Measurements from ENCODE around the gene ZIC3. TPM values are rescaled to one million over a fixed set of nuclear protein-coding genes. Genes with fewer than 3 reads are reported as not detected.
A peak's percentile ranks its signal among the peaks of the same experiment; 100 is the strongest.

The ZIC3 gene
- total RNA-seq: not detected in 2 replicates

DNA sequence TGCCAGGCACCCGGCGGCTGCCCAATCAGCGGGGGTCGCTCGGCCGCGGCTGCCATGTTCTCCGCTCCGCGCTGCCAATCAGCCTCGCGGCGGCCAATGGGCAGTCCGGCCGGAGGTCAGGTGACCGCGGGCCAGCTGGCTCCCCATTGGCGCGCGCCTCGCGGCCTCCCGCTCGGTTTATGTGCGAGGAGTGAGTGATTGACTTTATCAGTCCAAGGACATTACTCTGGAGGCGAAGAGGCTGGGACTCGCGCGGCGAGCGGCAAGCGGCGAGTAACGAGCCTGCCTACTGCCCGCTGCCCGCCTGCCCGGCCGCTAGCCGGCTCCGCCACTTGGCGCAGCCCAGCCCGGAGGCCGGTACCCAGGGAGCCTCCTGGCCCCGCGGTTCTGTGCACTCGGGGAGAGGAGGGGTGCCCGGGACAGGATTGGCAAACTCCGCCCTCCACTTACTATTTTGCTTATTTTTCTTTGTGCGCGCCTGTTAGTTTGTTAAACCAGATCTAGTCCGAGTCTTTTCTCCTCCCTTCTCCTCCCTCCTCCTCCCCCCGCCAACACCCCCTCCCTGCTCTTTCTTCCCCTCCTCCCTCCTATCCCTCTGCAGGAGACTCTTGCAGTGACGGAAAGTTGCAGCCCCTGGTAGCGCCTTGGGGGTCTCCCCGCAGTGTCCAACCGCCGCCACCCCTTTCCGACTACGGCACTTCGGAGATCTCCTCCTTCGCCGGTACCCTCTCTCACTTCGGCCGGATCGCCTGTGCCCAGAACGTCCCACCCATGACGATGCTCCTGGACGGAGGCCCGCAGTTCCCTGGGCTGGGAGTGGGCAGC is at the start of gene ZIC3:
TSS of gene ZIC3 (plus strand) at position 207 of the 825 bp plus-strand sequence. CDS start at position 772, 565 bp downstream.
- H3K4me3 ChIP-seq (ENCODE audit: low read depth, low read length): peak within 1 kb of the TSS; percentile 42
- TF ChIP-seq, protein P1, sequence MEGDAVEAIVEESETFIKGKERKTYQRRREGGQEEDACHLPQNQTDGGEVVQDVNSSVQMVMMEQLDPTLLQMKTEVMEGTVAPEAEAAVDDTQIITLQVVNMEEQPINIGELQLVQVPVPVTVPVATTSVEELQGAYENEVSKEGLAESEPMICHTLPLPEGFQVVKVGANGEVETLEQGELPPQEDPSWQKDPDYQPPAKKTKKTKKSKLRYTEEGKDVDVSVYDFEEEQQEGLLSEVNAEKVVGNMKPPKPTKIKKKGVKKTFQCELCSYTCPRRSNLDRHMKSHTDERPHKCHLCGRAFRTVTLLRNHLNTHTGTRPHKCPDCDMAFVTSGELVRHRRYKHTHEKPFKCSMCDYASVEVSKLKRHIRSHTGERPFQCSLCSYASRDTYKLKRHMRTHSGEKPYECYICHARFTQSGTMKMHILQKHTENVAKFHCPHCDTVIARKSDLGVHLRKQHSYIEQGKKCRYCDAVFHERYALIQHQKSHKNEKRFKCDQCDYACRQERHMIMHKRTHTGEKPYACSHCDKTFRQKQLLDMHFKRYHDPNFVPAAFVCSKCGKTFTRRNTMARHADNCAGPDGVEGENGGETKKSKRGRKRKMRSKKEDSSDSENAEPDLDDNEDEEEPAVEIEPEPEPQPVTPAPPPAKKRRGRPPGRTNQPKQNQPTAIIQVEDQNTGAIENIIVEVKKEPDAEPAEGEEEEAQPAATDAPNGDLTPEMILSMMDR (conservative IDR thresholded peaks at IDR 0.05; ENCODE audit: low read depth, low read length): no peak
- no peak for DNase-seq (ENCODE audit: low read depth)

DNA sequence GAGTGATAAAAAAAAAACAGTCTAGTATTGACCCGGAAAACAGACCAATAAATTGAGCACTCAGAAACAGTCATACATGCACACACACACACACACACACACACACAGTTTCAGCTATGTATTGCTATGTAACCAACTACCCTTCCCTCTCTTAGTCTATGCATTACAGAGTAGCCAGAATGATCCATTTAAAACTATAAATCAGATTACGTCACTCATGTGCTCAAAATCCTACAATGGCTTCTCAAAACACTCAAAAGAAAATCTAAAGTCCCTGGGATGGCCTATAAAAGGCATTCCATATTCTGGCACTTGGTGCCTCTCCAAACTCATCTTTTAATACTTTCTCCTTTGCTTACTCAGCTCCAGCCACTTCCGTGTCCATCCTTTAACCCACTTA is 46.5 kb upstream of the ZIC3 start:
- TF ChIP-seq, protein P1 (conservative IDR thresholded peaks at IDR 0.05; ENCODE audit: low read depth, low read length): no peak
- DNase-seq (ENCODE audit: low read depth): no peak
- H3K4me3 ChIP-seq (ENCODE audit: low read depth, low read length): no peak overlapping the region

GRCh38 chrX:137545711-137546651 is 19.9 kb upstream of the ZIC3 start:
- TF ChIP-seq, protein P1 (conservative IDR thresholded peaks at IDR 0.05; ENCODE audit: low read depth, low read length): no peak
- H3K4me3 ChIP-seq (ENCODE audit: low read depth, low read length): no peak overlapping the region
- DNase-seq (ENCODE audit: low read depth): no peak

GRCh38 chrX:137547291-137547690 is 18.6 kb upstream of the ZIC3 start:
- no peak overlapping the region for H3K4me3 ChIP-seq (ENCODE audit: low read depth, low read length)
- TF ChIP-seq, protein P1 (conservative IDR thresholded peaks at IDR 0.05; ENCODE audit: low read depth, low read length): no peak
- no peak for DNase-seq (ENCODE audit: low read depth)

- DNase-seq (ENCODE audit: low read depth): no peak
- TF ChIP-seq, protein P1 (conservative IDR thresholded peaks at IDR 0.05; ENCODE audit: low read depth, low read length): no peak
- H3K4me3 ChIP-seq (ENCODE audit: low read depth, low read length): no peak overlapping the region
Observed at GRCh38 chrX:137548261-137548660, 17.7 kb upstream of the ZIC3 start.

DNA sequence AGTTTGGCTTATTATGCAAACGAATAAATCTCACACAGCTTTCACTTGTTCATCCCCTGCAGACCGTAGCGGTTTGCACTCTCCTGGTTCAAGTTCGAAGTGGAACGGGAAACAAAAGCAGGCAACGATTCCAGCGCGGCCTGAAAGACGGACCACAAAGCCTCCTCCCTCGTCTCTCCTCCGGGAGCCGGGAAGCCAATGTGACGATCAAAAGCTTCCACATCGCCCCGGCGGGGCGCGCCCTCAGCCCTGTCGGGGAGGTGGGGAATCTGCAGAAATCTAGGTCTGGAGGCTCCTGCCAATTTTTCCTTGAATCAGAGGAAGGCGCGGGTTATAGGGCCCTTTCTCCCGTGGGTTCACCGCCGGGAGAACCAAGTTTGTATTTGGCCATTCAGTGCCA is 16.9 kb upstream of the ZIC3 start:
- TF ChIP-seq, protein P1 (conservative IDR thresholded peaks at IDR 0.05; ENCODE audit: low read depth, low read length): no peak
- no peak overlapping the region for H3K4me3 ChIP-seq (ENCODE audit: low read depth, low read length)
- no peak for DNase-seq (ENCODE audit: low read depth)

Data from epithelial cell of proximal tubule (primary cell).